Ovary (tissue), 3 donors: Measurements from ENCODE around the gene MYBL2.

Source experiments
- CTCF ChIP-seq, 3 donors: fragments of 450-650 bp in 2 of 3; fragments of 200-600 bp in 1 of 3; IDR thresholded peaks; one replicate each; pipeline versions ENCODE4 v1.5.1 to v1.8.0; 2016 to 2022; ENCODE audit warnings: antibody characterized with exemption in 3 of 3, mild to moderate bottlenecking in 1 of 3
- EP300 ChIP-seq: sonication (generic); formaldehyde crosslinking; IDR thresholded peaks from one replicate; pipeline ENCODE4 v1.6.1; 2017; ENCODE audit warnings: antibody characterized with exemption
- POLR2A ChIP-seq: fragments of 450-650 bp; IDR thresholded peaks from one replicate; pipeline ENCODE4 v1.6.1; 2017; ENCODE audit warnings: antibody characterized with exemption, mild to moderate bottlenecking, moderate library complexity
- donor health status: DM: no; HTN: no; CAD: no.

GRCh38 chr20:43722153-43722505, 55.2 kb downstream of the MYBL2 start:
- TF ChIP-seq CTCF (IDR thresholded peaks at IDR 0.05) (no peak), EP300 (no peak), POLR2A (no peak)
